K562 (cell line): ENCODE results near the gene GREB1. TPM values are rescaled to one million over a fixed set of nuclear protein-coding genes. Genes with fewer than 3 reads are reported as not detected.
A peak's percentile ranks its signal among the peaks of the same experiment; 100 is the strongest.

Source experiments
- ATAC-seq: fragments of 200-7000 bp; cut with Tn5 transposase; 3 replicates; pipeline ENCODE4 v1.9.1; 2020; ENCODE audit warnings: moderate library complexity
- BruUV-seq: library from RNA; stranded (reverse); fragments of 400-500 nt; replicated peaks from 2 replicates; lab custom pipeline; 2021; lab: Mats Ljungman, UMichigan
- CTCF ChIA-PET: fragments of 300-600 bp; formaldehyde crosslinking; extraction: SDS; loops from one replicate; lab custom pipeline; 2021; ENCODE audit warnings: low intra/inter-chr PET ratio; lab: Yijun Ruan, JAX
- POLR2A ChIA-PET: fragments of 300-600, 350-650 bp; sonication (Branson Sonifier 250); formaldehyde crosslinking; extraction: SDS; loops from one replicate; lab custom pipeline; 2021; ENCODE audit warnings: antibody characterized with exemption, inconsistent platforms; lab: Yijun Ruan, JAX
- DNase-seq, 4 experiments: peaks; one replicate each; pipeline versions ENCODE4 v3.0.0 to v3.0.0-alpha.2; 2011 to 2018; ENCODE audit warnings: low spot score in 3 of 4, mixed read lengths in 3 of 4; ENCODE audit errors: extremely low read depth in 1 of 4
- FAIRE-seq: peaks from 2 replicates; lab custom pipeline; 2011; peaks lifted over from hg19 to GRCh38; lab: Jason Lieb, UNC
- H2AFZ ChIP-seq: 2 replicates; pipeline ENCODE4 v1.6.0; 2011; ENCODE audit warnings: low read depth, low read length, control low read depth, inconsistent platforms
- H3K27ac ChIP-seq: fragments of 200-600 bp; 3 replicates; pipeline ENCODE4 v1.8.0; 2011; ENCODE audit warnings: low read depth, mild to moderate bottlenecking, control low read depth, inconsistent platforms, low read length, moderate library complexity, mixed read lengths; ENCODE audit errors: extremely low read depth
- H3K27me3 ChIP-seq, 2 experiments: fragments of 300-600 bp in 1 of 2; 2 replicates in 1 of 2; 3 replicates in 1 of 2; pipeline versions ENCODE4 v1.6.0 to v1.8.0; 2011; ENCODE audit warnings: inconsistent platforms in 2 of 2, low read length in 2 of 2, mild to moderate bottlenecking in 1 of 2, mixed read lengths in 1 of 2, moderate library complexity in 1 of 2; ENCODE audit not compliant: control insufficient read depth in 2 of 2, insufficient read depth in 2 of 2
- H3K36me3 ChIP-seq: fragments of 300-600 bp; 3 replicates; pipeline ENCODE4 v1.8.0; 2011; ENCODE audit warnings: mild to moderate bottlenecking, low read length, inconsistent platforms; ENCODE audit not compliant: control insufficient read depth, insufficient read depth
- H3K4me1 ChIP-seq, 2 experiments: fragments of 200-600 bp in 1 of 2; replicated peaks in 1 of 2; 2 replicates in 1 of 2; 3 replicates in 1 of 2; pipeline versions ENCODE4 v1.5.1 to v1.8.0; 2011; ENCODE audit warnings: inconsistent platforms in 2 of 2, low read length in 2 of 2, mild to moderate bottlenecking in 1 of 2, mixed read lengths in 1 of 2, moderate library complexity in 1 of 2; ENCODE audit not compliant: control insufficient read depth in 2 of 2, insufficient read depth in 2 of 2
- H3K4me2 ChIP-seq: 2 replicates; pipeline ENCODE4 v1.6.1; 2011; ENCODE audit warnings: low read length, control low read depth, inconsistent platforms, mixed read lengths; ENCODE audit not compliant: insufficient read depth
- H3K4me3 ChIP-seq: fragments of 200-600 bp; sonication (generic), shearing (Covaris generic); 2 replicates; pipeline ENCODE4 v1.5.1; 2016; ENCODE audit warnings: control low read depth, inconsistent platforms
- H3K79me2 ChIP-seq: fragments of 200-600 bp; 3 replicates; pipeline ENCODE4 v1.8.0; 2011; ENCODE audit warnings: low read length, inconsistent platforms; ENCODE audit not compliant: control insufficient read depth, insufficient read depth
- H3K9ac ChIP-seq, 2 experiments: 2 replicates each; pipeline versions ENCODE4 v1.6.0 to v1.6.1; 2011; ENCODE audit warnings: low read depth in 2 of 2, low read length in 2 of 2, control low read depth in 1 of 2, inconsistent platforms in 1 of 2, mild to moderate bottlenecking in 1 of 2, mixed read lengths in 1 of 2; ENCODE audit not compliant: insufficient read depth in 1 of 2
- H3K9me1 ChIP-seq: one replicate; pipeline ENCODE4 v1.6.0; 2011; ENCODE audit warnings: inconsistent platforms, mild to moderate bottlenecking, low read length, moderate library complexity; ENCODE audit not compliant: control insufficient read depth, insufficient read depth
- H3K9me3 ChIP-seq: replicated peaks from 2 replicates; pipeline ENCODE4 v1.5.1; 2011; ENCODE audit warnings: low read depth, low read length, inconsistent platforms; ENCODE audit not compliant: control insufficient read depth, insufficient read depth
- H4K20me1 ChIP-seq: replicated peaks from 2 replicates; pipeline ENCODE4 v1.6.1; 2011; ENCODE audit warnings: low read length, inconsistent platforms, mixed read lengths; ENCODE audit not compliant: control insufficient read depth, insufficient read depth
- CEBPG ChIP-seq, 3 experiments: fragments of 200-800 bp in 1 of 3; sonication (Bioruptor generic) in 1 of 3; sonication (generic) in 1 of 3; formaldehyde crosslinking in 1 of 3; IDR thresholded peaks in 2 of 3; conservative IDR thresholded peaks in 1 of 3; 2 replicates each; pipeline versions ENCODE4 v1.6.1 to v1.8.0; 2016 to 2022; ENCODE audit warnings: missing compliant biosample characterization in 2 of 3, missing genetic modification characterization in 2 of 3, mild to moderate bottlenecking in 1 of 3, missing genetic modification reagents in 1 of 3
- HNRNPK ChIP-seq: fragments of 200-400 bp; formaldehyde crosslinking; IDR thresholded peaks from one replicate; pipeline ENCODE4 v1.6.1; 2018; ENCODE audit warnings: mild to moderate bottlenecking, low read depth, low read length; ENCODE audit not compliant: poor library complexity, severe bottlenecking
- MEF2A ChIP-seq: IDR thresholded peaks from 2 replicates; pipeline ENCODE4 v1.6.1; 2011; ENCODE audit warnings: low read depth, mild to moderate bottlenecking, low read length, moderate library complexity; ENCODE audit not compliant: control insufficient read depth
- NBN ChIP-seq: fragments of 450-650 bp; IDR thresholded peaks from 2 replicates; pipeline ENCODE4 v1.6.1; 2016; ENCODE audit warnings: low read depth, mild to moderate bottlenecking
- PCBP1 ChIP-seq: fragments of 200-400 bp; formaldehyde crosslinking; IDR thresholded peaks from 2 replicates; pipeline ENCODE4 v1.6.1; 2018; ENCODE audit warnings: mild to moderate bottlenecking, low read depth, low read length; ENCODE audit not compliant: poor library complexity, severe bottlenecking
- POLR2B ChIP-seq: fragments of 450-650 bp; IDR thresholded peaks from 2 replicates; pipeline ENCODE4 v1.6.1; 2018; ENCODE audit warnings: low read depth; ENCODE audit not compliant: partially characterized antibody
- SNRNP70 ChIP-seq: fragments of 200-400 bp; formaldehyde crosslinking; optimal IDR thresholded peaks from 2 replicates; pipeline ENCODE3; 2017; ENCODE audit warnings: low read depth, low read length
- ZBTB8A ChIP-seq: fragments of 450-650 bp; IDR thresholded peaks from 2 replicates; pipeline ENCODE4 v1.6.1; 2018; ENCODE audit warnings: mild to moderate bottlenecking, moderate library complexity; ENCODE audit not compliant: partially characterized antibody
- WGBS: fragments of 100-300 bp; shearing (Covaris generic); methylation state at CpG from one replicate; pipeline ENCODE4 v1.1.6; 2016; ENCODE audit warnings: low coverage, mixed read lengths; ENCODE audit not compliant: insufficient coverage; ENCODE audit errors: missing lambda C conversion rate; 5-methylcytosine and 5-hydroxymethylcytosine counted together
- in situ Hi-C: fragments of 300-500 bp; cut with MboI; formaldehyde crosslinking; loops from 4 replicates; pipeline ENCODE4 v1.15.0; 2018; ENCODE audit warnings: inconsistent platforms, mixed read lengths
- intact Hi-C: fragments of 100-400 bp; cut with micrococcal nuclease; formaldehyde crosslinking; loops from 2 replicates; pipeline ENCODE4 v1.14.2; 2022
- polyA plus RNA-seq, 8 experiments: library from polyadenylated mRNA; depleted of rRNA in 4 of 8; stranded (reverse) in 5 of 8; unstranded in 3 of 8; fragments of >200 nt; fragmentation: Nextera tagmentation in 2 of 8; fragmentation: Illumina TruSeq in 1 of 8; extraction: Ambion mirVana in 2 of 8; extraction: Trizol in 1 of 8; gene quantifications; 2 replicates each; pipeline versions ENCODE4 v1.2.1 to v1.2.3, GENCODE V29; 2011 to 2014; ENCODE audit warnings: inconsistent platforms in 1 of 8, missing spikeins in 1 of 8
- total RNA-seq, 7 experiments: library from RNA; depleted of rRNA in 6 of 7; stranded (reverse); fragments of >200 nt in 6 of 7; fragmentation: Illumina TruSeq in 2 of 7; extraction: Trizol in 2 of 7; gene quantifications; 2 replicates each; pipeline versions ENCODE4 v1.2.1 to v1.2.3, GENCODE V29; 2011 to 2021; ENCODE audit warnings: low replicate concordance in 1 of 7

GREB1 gene
- total and polyA plus RNA-seq, 9 of the 15 experiments (the other 6 are each of a cell fraction or from before 2014, with no cell fraction given): 0.04 to 0.86 (median 0.10) TPM; not detected in 1

- TF ChIP-seq CEBPG (CRISPR knock-in tag; IDR thresholded peaks at IDR 0.05) (no peak), CEBPG (tag; conservative IDR thresholded peaks at IDR 0.05 in 1 of 2, IDR thresholded peaks at IDR 0.05 in 1 of 2) (peak in 1 of 2 experiments; percentile 27; a peak in 1 of 4 replicates)
Measured at GRCh38 chr2:11550302-11550701, 16.5 kb downstream of the GREB1 start (continued).

GRCh38 chr2:11550901-11551568, 17.2 kb downstream of the GREB1 start:
- POLR2A ChIA-PET: interaction anchor here (0.6 to 1.3 kb wide), 5 partner anchors 10 to 215 kb away, joined by 3 to 6 read pairs (median 3); no protein-coding TSS in a partner anchor
- FAIRE-seq (no peak), ATAC-seq (no peak), DNase-seq (no peak)
- peaks cover 39 to 54% of the 10 kb centered on the region in 2 experiments for H3K27me3 ChIP-seq
- in situ Hi-C loops (no loop called here), intact Hi-C loops (no loop called here)
- no peak overlapping the region for H3K4me3 ChIP-seq
- H3K36me3 ChIP-seq: no peaks in the 10 kb centered on the region
- no TSS peak for BruUV-seq
- no peak overlapping the region for H3K4me2 ChIP-seq
- no peaks in the 10 kb centered on the region; a peak in 1 of 5 replicates for H3K4me1 ChIP-seq
- no peaks in the 10 kb centered on the region for H3K79me2 ChIP-seq
- under 1% methylated on average over 7 of the region's 7 CpGs for WGBS
- H3K9ac ChIP-seq: no peak overlapping the region
- no peak overlapping the region for H3K27ac ChIP-seq
- no peaks in the 10 kb centered on the region for H3K9me1 ChIP-seq
- no peak for TF ChIP-seq ZBTB8A
- TF ChIP-seq MEF2A: no peak
- TF ChIP-seq HNRNPK: no peak
- TF ChIP-seq POLR2B: no peak
- TF ChIP-seq NBN: no peak
- TF ChIP-seq SNRNP70: no peak
- no peak for TF ChIP-seq PCBP1
- H4K20me1 ChIP-seq: no peaks in the 10 kb centered on the region
- H2AFZ ChIP-seq: no peak overlapping the region
- CTCF ChIA-PET: no interaction called here
- no peaks in the 10 kb centered on the region for H3K9me3 ChIP-seq
